ENCODE measurements around the gene CFAP46.

GRCh38 chr10:132908621-132909295 is 33.6 kb downstream of the CFAP46 start:
- TF ChIP-seq CTCF (IDR thresholded peaks at IDR 0.05 in 8 of 11, conservative IDR thresholded peaks at IDR 0.05 in 3 of 11) (no peak), POLR2A (IDR thresholded peaks at IDR 0.05) (no peak)

All from spleen (tissue), 7 donors.